Subcutaneous adipose tissue (tissue), 4 donors: Measurements from ENCODE around the gene TREM1. TPM values are rescaled to one million over a fixed set of nuclear protein-coding genes. Genes with fewer than 3 reads are reported as not detected.

ENCODE experiments used
- small RNA-seq: library from RNA; depleted of rRNA; stranded (forward); fragments of <200 nt; gene quantifications from one replicate; pipeline ENCODE3, GENCODE V24; 2016
- total RNA-seq, 4 donors: library from RNA; depleted of rRNA; stranded (reverse); fragments of >200 nt; gene quantifications; one replicate each; pipeline ENCODE4 v1.1.0, GENCODE V29; 2016
- TF ChIP-seq, protein P1 (sequence below): fragments of 450-650 bp; IDR thresholded peaks from one replicate; pipeline ENCODE4 v1.5.1; 2016; ENCODE audit warnings: low read depth, mild to moderate bottlenecking, control low read depth, antibody characterized with exemption, moderate library complexity

TREM1 gene
- total RNA-seq, 4 donors from 2014 or later, result 0.38 to 9.5 (median 4.6) TPM

DNA sequence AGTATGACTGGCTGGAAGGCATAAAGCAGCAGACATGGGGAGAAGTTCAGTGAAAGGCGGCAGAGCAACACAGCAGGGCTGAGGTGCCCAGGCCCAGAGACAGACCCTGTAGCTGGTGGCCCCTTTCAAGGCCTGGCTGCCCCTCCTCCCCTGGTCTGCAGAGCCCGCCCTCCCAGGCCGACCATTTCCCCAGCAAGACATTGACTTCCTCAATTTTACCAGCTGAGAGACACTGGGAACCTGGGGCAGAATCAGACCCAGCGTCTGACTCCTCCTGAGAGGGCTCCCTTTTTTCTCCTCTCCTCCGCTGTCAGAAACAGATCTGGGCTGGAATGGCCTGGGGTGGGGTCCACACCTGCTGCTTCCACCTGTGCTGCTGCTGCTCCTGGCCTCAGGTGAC, 58.4 kb downstream of the TREM1 start, which contains the start of gene TREML4:
Gene TREML4 (plus strand): TSS at position 254 of the 400 bp plus-strand sequence. CDS start 79 bp downstream, at position 333.
- TF ChIP-seq, protein P1, sequence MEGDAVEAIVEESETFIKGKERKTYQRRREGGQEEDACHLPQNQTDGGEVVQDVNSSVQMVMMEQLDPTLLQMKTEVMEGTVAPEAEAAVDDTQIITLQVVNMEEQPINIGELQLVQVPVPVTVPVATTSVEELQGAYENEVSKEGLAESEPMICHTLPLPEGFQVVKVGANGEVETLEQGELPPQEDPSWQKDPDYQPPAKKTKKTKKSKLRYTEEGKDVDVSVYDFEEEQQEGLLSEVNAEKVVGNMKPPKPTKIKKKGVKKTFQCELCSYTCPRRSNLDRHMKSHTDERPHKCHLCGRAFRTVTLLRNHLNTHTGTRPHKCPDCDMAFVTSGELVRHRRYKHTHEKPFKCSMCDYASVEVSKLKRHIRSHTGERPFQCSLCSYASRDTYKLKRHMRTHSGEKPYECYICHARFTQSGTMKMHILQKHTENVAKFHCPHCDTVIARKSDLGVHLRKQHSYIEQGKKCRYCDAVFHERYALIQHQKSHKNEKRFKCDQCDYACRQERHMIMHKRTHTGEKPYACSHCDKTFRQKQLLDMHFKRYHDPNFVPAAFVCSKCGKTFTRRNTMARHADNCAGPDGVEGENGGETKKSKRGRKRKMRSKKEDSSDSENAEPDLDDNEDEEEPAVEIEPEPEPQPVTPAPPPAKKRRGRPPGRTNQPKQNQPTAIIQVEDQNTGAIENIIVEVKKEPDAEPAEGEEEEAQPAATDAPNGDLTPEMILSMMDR, result no peak

DNA sequence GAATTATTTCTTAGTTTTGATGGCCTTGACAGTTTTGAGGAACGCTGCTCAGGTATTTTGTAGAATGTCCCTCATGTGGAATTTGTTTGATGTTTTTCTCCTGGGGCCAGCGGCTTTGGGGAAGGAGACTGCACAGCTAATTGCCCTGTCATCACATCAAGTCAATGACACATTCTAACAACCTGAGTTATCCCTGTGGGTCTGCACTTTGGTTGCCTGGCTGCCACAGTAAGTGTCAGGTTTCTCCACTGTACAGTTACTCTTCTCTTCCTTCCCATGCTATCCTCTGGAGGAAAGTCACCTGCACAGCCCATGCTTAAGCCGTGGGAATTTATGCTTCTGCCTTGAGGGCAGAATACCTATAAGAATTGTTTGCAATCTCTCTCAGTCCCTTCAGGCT, 59.7 kb downstream of the TREM1 start:
- TF ChIP-seq, protein P1, result no peak

DNA sequence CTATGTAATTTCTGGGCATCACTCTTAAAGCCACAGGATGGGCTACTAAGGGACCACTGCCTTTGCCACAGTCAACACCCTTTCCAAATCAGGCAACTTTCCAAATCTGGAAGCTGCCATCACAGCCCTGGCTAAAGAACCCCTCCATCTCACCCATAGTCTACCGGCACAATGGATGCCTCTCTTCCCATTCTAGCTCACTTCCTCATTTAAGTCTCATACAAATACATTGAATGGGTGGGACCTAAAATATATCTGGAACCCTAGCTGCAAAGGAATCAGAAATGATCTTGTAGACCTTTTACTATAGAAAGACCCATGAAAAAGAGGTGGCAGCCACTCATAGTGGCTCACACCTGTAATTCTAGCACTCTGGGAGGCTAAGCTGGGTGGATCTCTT, 61.7 kb downstream of the TREM1 start:
- TF ChIP-seq, protein P1, result no peak

Small RNAs within 50 kb of the gene (small RNA-seq; reads per million reads assigned to genes)
- not detected for gene AL391903.2
- not detected for gene AL391903.3
- gene RNA5SP207, result 1.7 reads per million, percentile 28 among the genes with 10 or more reads in this experiment
- gene RNU6-643P, result not detected

Other genes starting within 250 kb of the TREM1 start
- 1 to 10 TPM in 3 of 4 donors, not detected in 1; 1.1 to 1.7 (median 1.7) TPM for gene UNC5CL, start 247.5 kb downstream of the TREM1 start, total RNA-seq
- gene TSPO2, start 244.2 kb downstream of the TREM1 start, total RNA-seq, result not detected
- not detected for gene APOBEC2, start 233.5 kb downstream of the TREM1 start, total RNA-seq
- gene OARD1, start 214.3 kb downstream of the TREM1 start, total RNA-seq, result 10 to 100 TPM; 13.9 to 30.3 (median 20.6) TPM
- gene NFYA, start 213.7 kb downstream of the TREM1 start, total RNA-seq, result 10 to 100 TPM; 18.5 to 27.7 (median 20.4) TPM
- 1 to 10 TPM in 1 of 4 donors, not detected in 3; 4.8 TPM for gene TREML1, start 132.3 kb downstream of the TREM1 start, total RNA-seq
- gene TREM2, start 123.6 kb downstream of the TREM1 start, total RNA-seq, result 100 to 1,000 TPM in 1 of 4 donors, 10 to 100 TPM in 1, 1 to 10 TPM in 2; 3.8 to 335 (median 15.9) TPM
- under 1 TPM in 2 of 4 donors, not detected in 2; 0.22 to 0.34 TPM for gene TREML2, start 85.5 kb downstream of the TREM1 start, total RNA-seq
- gene TREML4, start 58.3 kb downstream of the TREM1 start, total RNA-seq, result not detected
- not detected for gene NCR2, start 48.9 kb upstream of the TREM1 start, total RNA-seq